PC-3 (cell line): Measurements from ENCODE around the gene FLRT1. TPM values are rescaled to one million over a fixed set of nuclear protein-coding genes. Genes with fewer than 3 reads are reported as not detected.

Experiments used
- ATAC-seq: fragments of 200-7000 bp; cut with Tn5 transposase; 2 replicates; pipeline ENCODE4 v1.9.1; 2020; ENCODE audit warnings: mild to moderate bottlenecking, moderate library complexity
- BruUV-seq: library from RNA; stranded (reverse); fragments of 400-500 nt; replicated peaks from 2 replicates; lab custom pipeline; 2021; lab: Mats Ljungman, UMichigan
- CTCF ChIA-PET: fragments of 300-600 bp; sonication (Branson Sonifier 250); formaldehyde crosslinking; loops from one replicate; lab custom pipeline; 2022; ENCODE audit warnings: antibody characterized with exemption; lab: Charles Lee
- POLR2A ChIA-PET: fragments of 300-600 bp; sonication (Branson Sonifier 250); formaldehyde crosslinking; loops from one replicate; lab custom pipeline; 2022; ENCODE audit warnings: antibody characterized with exemption; ENCODE audit not compliant: unreplicated experiment; lab: Charles Lee
- DNase-seq: peaks from one replicate; pipeline ENCODE4 v3.0.0-alpha.2; 2015
- H2AFZ ChIP-seq: fragments of 300-600 bp; sonication (generic); 2 replicates; pipeline ENCODE4 v1.6.0; 2016; ENCODE audit warnings: antibody characterized with exemption, low read length
- H3F3A ChIP-seq: fragments of 300-600 bp; sonication (generic); one replicate; pipeline ENCODE4 v1.6.0; 2017; ENCODE audit warnings: antibody characterized with exemption, low read length, control low read depth, mild to moderate bottlenecking; ENCODE audit not compliant: unreplicated experiment
- H3K27ac ChIP-seq: fragments of 300-600 bp; sonication (generic); 2 replicates; pipeline ENCODE4 v1.5.1; 2016; ENCODE audit warnings: mild to moderate bottlenecking, low read length
- H3K27me3 ChIP-seq: fragments of 300-600 bp; sonication (generic); 2 replicates; pipeline ENCODE4 v1.6.1; 2016; ENCODE audit warnings: low read length, mixed read lengths
- H3K36me3 ChIP-seq: fragments of 300-600 bp; sonication (generic); 2 replicates; pipeline ENCODE4 v1.6.1; 2016; ENCODE audit warnings: low read depth, mixed run types, low read length, mixed read lengths
- H3K4me1 ChIP-seq: fragments of 300-600 bp; sonication (generic); 2 replicates; pipeline ENCODE4 v1.5.1; 2016; ENCODE audit warnings: low read length; ENCODE audit not compliant: insufficient read depth
- H3K4me2 ChIP-seq: fragments of 300-600 bp; sonication (generic); 2 replicates; pipeline ENCODE4 v1.6.0; 2016; ENCODE audit warnings: low read length
- H3K4me3 ChIP-seq: fragments of 300-600 bp; sonication (generic); 2 replicates; pipeline ENCODE4 v1.5.1; 2016; ENCODE audit warnings: mild to moderate bottlenecking, low read length, mixed read lengths
- H3K79me2 ChIP-seq: fragments of 300-600 bp; sonication (generic); 2 replicates; pipeline ENCODE4 v1.6.1; 2017; ENCODE audit warnings: low read length, mixed read lengths
- H3K9ac ChIP-seq: fragments of 300-600 bp; sonication (generic); 2 replicates; pipeline ENCODE4 v1.6.0; 2016; ENCODE audit warnings: mild to moderate bottlenecking, low read length
- H3K9me2 ChIP-seq: fragments of 300-600 bp; sonication (generic); replicated peaks from 2 replicates; pipeline ENCODE4 v1.6.1; 2016; ENCODE audit warnings: mixed run types, low read length, mixed read lengths
- H3K9me3 ChIP-seq: fragments of 300-600 bp; sonication (generic); 2 replicates; pipeline ENCODE4 v1.6.1; 2016; ENCODE audit warnings: low read length, mixed read lengths
- H4K20me1 ChIP-seq: fragments of 300-600 bp; sonication (generic); 2 replicates; pipeline ENCODE4 v1.6.1; 2016; ENCODE audit warnings: low read length, mixed read lengths
- CTCF ChIP-seq: fragments of 300-600 bp; sonication (generic); conservative IDR thresholded peaks from 2 replicates; pipeline ENCODE4 v1.5.1; 2017; ENCODE audit warnings: antibody characterized with exemption, low read depth, mild to moderate bottlenecking, low read length
- EZH2 ChIP-seq: fragments of 300-600 bp; sonication (generic); IDR thresholded peaks from one replicate; pipeline ENCODE4 v1.6.1; 2017; ENCODE audit warnings: antibody characterized with exemption, mild to moderate bottlenecking, low read length; ENCODE audit not compliant: unreplicated experiment
- EZH2phosphoT487 ChIP-seq: fragments of 300-600 bp; sonication (generic); IDR thresholded peaks from 2 replicates; pipeline ENCODE4 v1.6.1; 2018; ENCODE audit warnings: mild to moderate bottlenecking, antibody characterized with exemption, low read length, borderline replicate concordance
- intact Hi-C: fragments of 100-400 bp; cut with micrococcal nuclease; formaldehyde crosslinking; loops from 2 replicates; pipeline ENCODE4 v1.9.0; 2023
- total RNA-seq: library from RNA; depleted of rRNA; stranded (reverse); fragments of >200 nt; gene quantifications from 2 replicates; pipeline ENCODE4 v1.2.3, GENCODE V29; 2014

The FLRT1 gene
- total RNA-seq, 1 experiment from 2014 or later, result not detected

- ChIA-PET POLR2A (no interaction called here), CTCF (no interaction called here)
- Histone ChIP-seq H3K4me3 (no peak overlapping the region), H3K36me3 (no peaks in the 10 kb centered on the region), H3K9me2 (no peaks in the 10 kb centered on the region), H3K79me2 (no peaks in the 10 kb centered on the region), H3K27ac (no peak overlapping the region), H3F3A (no peaks in the 10 kb centered on the region), H2AFZ (no peak overlapping the region), H3K9ac (no peak overlapping the region), H3K27me3 (no peaks in the 10 kb centered on the region), H3K4me2 (no peak overlapping the region), H3K9me3 (no peaks in the 10 kb centered on the region), H4K20me1 (no peaks in the 10 kb centered on the region), H3K4me1 (peaks cover 16% of the 10 kb centered on the region; the same call in 1 of the 2 replicates)
- intact Hi-C loops, result no loop called here
- BruUV-seq, result no TSS peak
- TF ChIP-seq CTCF (no peak), EZH2 (no peak), EZH2phosphoT487 (no peak)
- no peak for DNase-seq
- no peak for ATAC-seq
Measured at GRCh38 chr11:64003807-64004589, 31.7 kb upstream of the FLRT1 start.

- Histone ChIP-seq H3K9me2 (no peaks in the 10 kb centered on the region), H3K9ac (no peak overlapping the region), H3F3A (no peaks in the 10 kb centered on the region), H3K4me1 (peaks cover 14% of the 10 kb centered on the region; the same call in 1 of the 2 replicates), H3K4me3 (no peak overlapping the region), H3K79me2 (no peaks in the 10 kb centered on the region), H2AFZ (no peak overlapping the region), H3K4me2 (no peak overlapping the region), H3K27ac (no peak overlapping the region), H4K20me1 (no peaks in the 10 kb centered on the region), H3K27me3 (no peaks in the 10 kb centered on the region), H3K9me3 (no peaks in the 10 kb centered on the region), H3K36me3 (no peaks in the 10 kb centered on the region)
- ATAC-seq (no peak), DNase-seq (no peak)
- BruUV-seq, result no TSS peak
- ChIA-PET POLR2A (no interaction called here), CTCF (no interaction called here)
- TF ChIP-seq EZH2phosphoT487 (no peak), CTCF (no peak), EZH2 (no peak)
- intact Hi-C loops, result no loop called here
Measured at GRCh38 chr11:64004590-64004984, 31.1 kb upstream of the FLRT1 start.

- Histone ChIP-seq H3K9ac (no peak overlapping the region), H3K36me3 (no peaks in the 10 kb centered on the region), H3K4me3 (no peak overlapping the region), H2AFZ (no peak overlapping the region), H3K9me3 (no peaks in the 10 kb centered on the region), H3K79me2 (no peaks in the 10 kb centered on the region), H3K27ac (no peak overlapping the region), H3K27me3 (no peaks in the 10 kb centered on the region), H3F3A (no peaks in the 10 kb centered on the region), H4K20me1 (no peaks in the 10 kb centered on the region), H3K9me2 (no peaks in the 10 kb centered on the region), H3K4me2 (no peak overlapping the region), H3K4me1 (peaks cover 7% of the 10 kb centered on the region; the same call in 1 of the 2 replicates)
- no peak for ATAC-seq
- CTCF ChIA-PET, result no interaction called here
- POLR2A ChIA-PET, result no interaction called here
- no peak for TF ChIP-seq EZH2
- TF ChIP-seq EZH2phosphoT487, result no peak
- no peak for TF ChIP-seq CTCF
- DNase-seq, result no peak
- no TSS peak for BruUV-seq
- intact Hi-C loops, result no loop called here
Measured at GRCh38 chr11:64005691-64006090, 30.0 kb upstream of the FLRT1 start.
